Cardiac muscle cell (in vitro differentiated cells and primary cell): Measurements from ENCODE around the gene KRTAP15-1. TPM values are rescaled to one million over a fixed set of nuclear protein-coding genes. Genes with fewer than 3 reads are reported as not detected.

Experiments
- DNase-seq, 2 donors: peaks; one replicate each; pipeline versions ENCODE4 v3.0.0 to v3.0.0-alpha.2; 2010 to 2017; ENCODE audit warnings: low read depth in 1 of 2, low spot score in 1 of 2
- H3K27ac ChIP-seq: fragments of 200-600 bp; sonication (generic); 2 replicates; pipeline ENCODE4 v1.5.1; 2016
- H3K27me3 ChIP-seq: fragments of 200-600 bp; sonication (generic); 2 replicates; pipeline ENCODE4 v1.6.0; 2016; ENCODE audit warnings: control low read depth
- H3K36me3 ChIP-seq: fragments of 200-600 bp; sonication (generic); 2 replicates; pipeline ENCODE4 v1.5.1; 2016; ENCODE audit warnings: control low read depth
- H3K4me1 ChIP-seq: fragments of 200-600 bp; sonication (generic); 2 replicates; pipeline ENCODE4 v1.8.1; 2017; ENCODE audit warnings: low read depth, mild to moderate bottlenecking, mixed run types
- H3K4me3 ChIP-seq: fragments of 200-600 bp; sonication (generic); 2 replicates; pipeline ENCODE4 v1.5.1; 2016; ENCODE audit warnings: mild to moderate bottlenecking
- H3K9me3 ChIP-seq: fragments of 200-600 bp; sonication (generic); 2 replicates; pipeline ENCODE4 v1.5.1; 2017; ENCODE audit warnings: low read depth, mild to moderate bottlenecking, control low read depth
- CTCF ChIP-seq: IDR thresholded peaks from 2 replicates; pipeline ENCODE4 v1.5.1; 2012; ENCODE audit warnings: low read depth, mild to moderate bottlenecking, low read length
- polyA plus RNA-seq: library from polyadenylated mRNA; unstranded; fragments of >200 nt; fragmentation: Nextera tagmentation; extraction: Ambion mirVana; gene quantifications from 2 replicates; pipeline ENCODE4 v1.2.1, GENCODE V29; 2016
- total RNA-seq: library from RNA; depleted of rRNA; stranded (reverse); fragments of >200 nt; gene quantifications from 2 replicates; pipeline ENCODE4 v1.2.3, GENCODE V29; 2016

KRTAP15-1 gene
- total and polyA plus RNA-seq, 2 experiments from 2014 or later, result not detected

- no peak for DNase-seq
- no peak overlapping the region for H3K4me3 ChIP-seq
- no peaks in the 10 kb centered on the region for H3K27me3 ChIP-seq
- TF ChIP-seq CTCF, result no peak
- H3K27ac ChIP-seq, result no peak overlapping the region
- H3K9me3 ChIP-seq, result no peaks in the 10 kb centered on the region
- H3K4me1 ChIP-seq, result no peaks in the 10 kb centered on the region
- H3K36me3 ChIP-seq, result no peaks in the 10 kb centered on the region
Observed at GRCh38 chr21:30468900-30469714, 29.0 kb downstream of the KRTAP15-1 start.

GRCh38 chr21:30478004-30478403 is 37.9 kb downstream of the KRTAP15-1 start:
- no peak overlapping the region for H3K4me3 ChIP-seq
- H3K27ac ChIP-seq, result no peak overlapping the region
- peak in 1 of 2 donors; percentile 12 for DNase-seq
- TF ChIP-seq CTCF, result no peak
- no peaks in the 10 kb centered on the region for H3K9me3 ChIP-seq
- no peaks in the 10 kb centered on the region for H3K36me3 ChIP-seq
- H3K27me3 ChIP-seq, result no peaks in the 10 kb centered on the region
- peaks cover 29% of the 10 kb centered on the region for H3K4me1 ChIP-seq

- no peak for TF ChIP-seq CTCF
- Histone ChIP-seq H3K36me3 (no peaks in the 10 kb centered on the region), H3K4me3 (no peak overlapping the region), H3K4me1 (peaks cover 29% of the 10 kb centered on the region), H3K27ac (no peak overlapping the region), H3K27me3 (no peaks in the 10 kb centered on the region), H3K9me3 (no peaks in the 10 kb centered on the region)
- DNase-seq, result no peak
Observed at GRCh38 chr21:30479259-30479658, 39.2 kb downstream of the KRTAP15-1 start.

- Histone ChIP-seq H3K4me1 (peaks cover 29% of the 10 kb centered on the region), H3K9me3 (no peaks in the 10 kb centered on the region), H3K36me3 (no peaks in the 10 kb centered on the region), H3K27me3 (no peaks in the 10 kb centered on the region), H3K27ac (no peak within 1 kb of the TSS), H3K4me3 (no peak within 1 kb of the TSS)
- TF ChIP-seq CTCF, result no peak
- DNase-seq, result no peak
Observed at GRCh38 chr21:30480145-30480544, 40.1 kb downstream of the KRTAP15-1 start, which contains the start of gene KRTAP19-1. TSS of gene KRTAP19-1 (minus strand) at chr21:30480367. CDS start at chr21:30480317, 50 bp downstream.

- H3K36me3 ChIP-seq, result no peaks in the 10 kb centered on the region
- H3K4me1 ChIP-seq, result peaks cover 29% of the 10 kb centered on the region
- no peak for TF ChIP-seq CTCF
- peak in 1 of 2 donors; percentile 9 for DNase-seq
- no peak overlapping the region for H3K4me3 ChIP-seq
- H3K27me3 ChIP-seq, result no peaks in the 10 kb centered on the region
- H3K27ac ChIP-seq, result no peak overlapping the region
- H3K9me3 ChIP-seq, result no peaks in the 10 kb centered on the region
Observed at GRCh38 chr21:30482130-30482529, 42.1 kb downstream of the KRTAP15-1 start.
